Tibial nerve (tissue), 4 donors: Measurements from ENCODE around the gene CDH24.

Experiments used
- EP300 ChIP-seq, 2 donors: sonication (generic); formaldehyde crosslinking; IDR thresholded peaks; one replicate each; pipeline ENCODE4 v1.6.1; 2017; ENCODE audit warnings: antibody characterized with exemption in 2 of 2, mild to moderate bottlenecking in 1 of 2
- TF ChIP-seq, protein P1 (sequence below), 5 experiments: fragments of 200-600 bp in 3 of 5; fragments of 450-650 bp in 2 of 5; sonication (generic) in 3 of 5; IDR thresholded peaks; one replicate each; pipeline ENCODE4 v1.5.1; 2016 to 2019; ENCODE audit warnings: antibody characterized with exemption in 5 of 5, mild to moderate bottlenecking in 3 of 5, moderate library complexity in 2 of 5

DNA sequence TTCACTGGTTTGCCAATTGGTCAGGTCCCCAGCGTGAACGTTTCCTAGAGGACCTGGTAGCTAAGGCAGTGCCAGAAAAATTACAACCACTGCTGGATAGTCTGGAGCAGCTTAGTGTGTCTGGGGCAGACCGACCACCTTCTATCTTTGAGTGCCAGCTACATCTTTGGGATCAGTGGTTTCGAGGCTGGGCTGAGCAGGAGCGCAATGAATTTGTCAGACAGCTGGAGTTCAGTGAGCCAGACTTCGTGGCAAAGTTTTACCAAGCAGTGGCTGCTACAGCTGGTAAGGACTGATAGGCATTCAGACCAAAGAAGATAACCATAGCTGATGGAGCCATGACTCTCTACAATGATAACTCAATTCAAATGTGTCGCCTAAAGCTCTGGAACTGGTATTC is 40.5 kb upstream of the CDH24 start:
- TF ChIP-seq, protein P1, sequence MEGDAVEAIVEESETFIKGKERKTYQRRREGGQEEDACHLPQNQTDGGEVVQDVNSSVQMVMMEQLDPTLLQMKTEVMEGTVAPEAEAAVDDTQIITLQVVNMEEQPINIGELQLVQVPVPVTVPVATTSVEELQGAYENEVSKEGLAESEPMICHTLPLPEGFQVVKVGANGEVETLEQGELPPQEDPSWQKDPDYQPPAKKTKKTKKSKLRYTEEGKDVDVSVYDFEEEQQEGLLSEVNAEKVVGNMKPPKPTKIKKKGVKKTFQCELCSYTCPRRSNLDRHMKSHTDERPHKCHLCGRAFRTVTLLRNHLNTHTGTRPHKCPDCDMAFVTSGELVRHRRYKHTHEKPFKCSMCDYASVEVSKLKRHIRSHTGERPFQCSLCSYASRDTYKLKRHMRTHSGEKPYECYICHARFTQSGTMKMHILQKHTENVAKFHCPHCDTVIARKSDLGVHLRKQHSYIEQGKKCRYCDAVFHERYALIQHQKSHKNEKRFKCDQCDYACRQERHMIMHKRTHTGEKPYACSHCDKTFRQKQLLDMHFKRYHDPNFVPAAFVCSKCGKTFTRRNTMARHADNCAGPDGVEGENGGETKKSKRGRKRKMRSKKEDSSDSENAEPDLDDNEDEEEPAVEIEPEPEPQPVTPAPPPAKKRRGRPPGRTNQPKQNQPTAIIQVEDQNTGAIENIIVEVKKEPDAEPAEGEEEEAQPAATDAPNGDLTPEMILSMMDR (IDR thresholded peaks at IDR 0.05) = no peak
- TF ChIP-seq EP300 (IDR thresholded peaks at IDR 0.05) = no peak
